Endothelial cell of umbilical vein (primary cell): ENCODE data around the gene PIK3R6. TPM values are rescaled to one million over a fixed set of nuclear protein-coding genes. Genes with fewer than 3 reads are reported as not detected.

Source experiments
- BruUV-seq: library from RNA; stranded (reverse); fragments of 400-500 nt; replicated peaks from 2 replicates; lab custom pipeline; 2021; lab: Mats Ljungman, UMichigan
- CTCF ChIA-PET: fragments of 300-600, 350-600 bp; sonication (Branson Sonifier 250); formaldehyde crosslinking; loops from one replicate; lab custom pipeline; 2021; ENCODE audit warnings: antibody characterized with exemption, inconsistent platforms; lab: Charles Lee
- POLR2A ChIA-PET: fragments of 300-600, 350-600 bp; sonication (Branson Sonifier 250); formaldehyde crosslinking; loops from one replicate; lab custom pipeline; 2021; ENCODE audit warnings: antibody characterized with exemption, inconsistent platforms; lab: Charles Lee
- DNase-seq: peaks from one replicate; pipeline ENCODE4 v3.0.0-alpha.2; 2011; ENCODE audit warnings: low read depth, low spot score
- FAIRE-seq: peaks from 2 replicates; lab custom pipeline; 2011; peaks lifted over from hg19 to GRCh38; lab: Jason Lieb, UNC
- H2AFZ ChIP-seq: 2 replicates; pipeline ENCODE4 v1.6.0; 2012; ENCODE audit warnings: low read depth, low read length, control low read depth, inconsistent platforms
- H3K27ac ChIP-seq: 2 replicates; pipeline ENCODE4 v1.5.1; 2011; ENCODE audit warnings: low read depth, mild to moderate bottlenecking, control low read depth, low read length, moderate library complexity; ENCODE audit not compliant: insufficient read depth
- H3K27me3 ChIP-seq, 2 experiments: 2 replicates each; pipeline versions ENCODE4 v1.6.0 to v1.6.1; 2011; ENCODE audit warnings: low read length in 2 of 2, mixed read lengths in 1 of 2; ENCODE audit not compliant: control insufficient read depth in 2 of 2, insufficient read depth in 2 of 2
- H3K36me3 ChIP-seq, 2 experiments: 2 replicates in 1 of 2; 3 replicates in 1 of 2; pipeline ENCODE4 v1.5.1; 2011; ENCODE audit warnings: low read length in 2 of 2, mild to moderate bottlenecking in 1 of 2, moderate library complexity in 1 of 2; ENCODE audit not compliant: control insufficient read depth in 2 of 2, insufficient read depth in 2 of 2; ENCODE audit errors: extremely low read depth in 1 of 2
- H3K4me1 ChIP-seq: 3 replicates; pipeline ENCODE4 v1.5.1; 2011; ENCODE audit warnings: mild to moderate bottlenecking, low read length; ENCODE audit not compliant: control insufficient read depth, insufficient read depth; ENCODE audit errors: extremely low read depth
- H3K4me2 ChIP-seq: 2 replicates; pipeline ENCODE4 v1.6.1; 2011; ENCODE audit warnings: low read length, control low read depth, mixed read lengths; ENCODE audit not compliant: insufficient read depth
- H3K4me3 ChIP-seq, 3 experiments: fragments of 200-600 bp in 1 of 3; sonication (generic), shearing (Covaris generic) in 1 of 3; replicated peaks in 1 of 3; 2 replicates each; pipeline ENCODE4 v1.5.1; 2011 to 2016; ENCODE audit warnings: control low read depth in 3 of 3, low read length in 3 of 3, mild to moderate bottlenecking in 2 of 3, inconsistent platforms in 1 of 3, low read depth in 1 of 3, moderate library complexity in 1 of 3; ENCODE audit not compliant: insufficient read depth in 1 of 3
- H3K79me2 ChIP-seq: 2 replicates; pipeline ENCODE4 v1.6.0; 2012; ENCODE audit warnings: low read length, inconsistent platforms; ENCODE audit not compliant: control insufficient read depth, insufficient read depth
- H3K9ac ChIP-seq: replicated peaks from 2 replicates; pipeline ENCODE3; 2011; ENCODE audit warnings: low read length, control low read depth; ENCODE audit not compliant: insufficient read depth; ENCODE audit errors: extremely low read depth
- H3K9me1 ChIP-seq: replicated peaks from 3 replicates; pipeline ENCODE4 v1.6.0; 2011; ENCODE audit warnings: mild to moderate bottlenecking, low read length; ENCODE audit not compliant: control insufficient read depth, insufficient read depth; ENCODE audit errors: extremely low read depth
- H3K9me3 ChIP-seq: replicated peaks from 2 replicates; pipeline ENCODE4 v1.5.1; 2012; ENCODE audit warnings: low read length, inconsistent platforms; ENCODE audit not compliant: control insufficient read depth, insufficient read depth
- H4K20me1 ChIP-seq: replicated peaks from 2 replicates; pipeline ENCODE3; 2011; ENCODE audit warnings: mild to moderate bottlenecking, low read length; ENCODE audit not compliant: control insufficient read depth, insufficient read depth; ENCODE audit errors: extremely low read depth
- CTCF ChIP-seq, 2 donors: IDR thresholded peaks; 1 replicate in 1 of 2; 2 replicates in 1 of 2; pipeline ENCODE4 v1.5.1; 2011; ENCODE audit warnings: low read length in 2 of 2, mild to moderate bottlenecking in 2 of 2, moderate library complexity in 2 of 2, control low read depth in 1 of 2, inconsistent platforms in 1 of 2, low read depth in 1 of 2; ENCODE audit not compliant: insufficient read depth in 1 of 2; ENCODE audit errors: extremely low read depth in 1 of 2
- EZH2 ChIP-seq: IDR thresholded peaks from 2 replicates; pipeline ENCODE4 v1.6.1; 2012; ENCODE audit warnings: borderline replicate concordance, low read depth, mild to moderate bottlenecking, moderate library complexity, low read length, inconsistent platforms; ENCODE audit not compliant: severe bottlenecking
- FOS ChIP-seq: IDR thresholded peaks from 2 replicates; pipeline ENCODE4 v1.6.1; 2011; ENCODE audit warnings: mild to moderate bottlenecking, low read length, moderate library complexity, borderline replicate concordance; ENCODE audit not compliant: insufficient read depth
- GATA2 ChIP-seq: IDR thresholded peaks from 2 replicates; pipeline ENCODE4 v1.7.0; 2011; ENCODE audit warnings: low read depth, mild to moderate bottlenecking, moderate library complexity, mixed read lengths, low read length; ENCODE audit not compliant: insufficient read length, insufficient read depth
- JUN ChIP-seq: IDR thresholded peaks from 2 replicates; pipeline ENCODE4 v1.6.1; 2011; ENCODE audit warnings: borderline replicate concordance, low read depth; ENCODE audit not compliant: insufficient read length, insufficient read depth
- MAX ChIP-seq: IDR thresholded peaks from 2 replicates; pipeline ENCODE4 v1.6.1; 2011; ENCODE audit not compliant: insufficient read depth, insufficient read length
- MYC ChIP-seq: IDR thresholded peaks from one replicate; pipeline ENCODE4 v1.6.1; 2011; ENCODE audit warnings: mild to moderate bottlenecking, low read depth, low read length
- POLR2A ChIP-seq: IDR thresholded peaks from 2 replicates; pipeline ENCODE4 v1.6.1; 2012; ENCODE audit warnings: low read depth, mild to moderate bottlenecking, control low read depth, low read length
- POLR2AphosphoS5 ChIP-seq: IDR thresholded peaks from 2 replicates; pipeline ENCODE4 v1.6.1; 2012; ENCODE audit warnings: low read depth, mild to moderate bottlenecking, control low read depth, low read length, moderate library complexity; ENCODE audit not compliant: insufficient read depth
- dilution Hi-C: fragments of 300-500 bp; cut with MboI; formaldehyde crosslinking; loops from one replicate; pipeline ENCODE4 v1.15.0; 2019; ENCODE audit warnings: low sequenced_read_pairs; ENCODE audit not compliant: extremely low pct_ligation_motif_present
- intact Hi-C: fragments of 100-400 bp; cut with micrococcal nuclease; formaldehyde crosslinking; loops from one replicate; pipeline ENCODE4 v1.10.0; 2022
- polyA plus RNA-seq, 4 experiments: library from polyadenylated mRNA; depleted of rRNA in 3 of 4; stranded (reverse) in 3 of 4; unstranded in 1 of 4; fragments of >200 nt; gene quantifications; 2 replicates each; pipeline versions ENCODE4 v1.2.1 to v1.2.3, GENCODE V29; 2011 to 2012; ENCODE audit warnings: missing spikeins in 1 of 4
- total RNA-seq: library from RNA; stranded (reverse); gene quantifications from 2 replicates; pipeline ENCODE4 v1.2.3, GENCODE V29; 2021

The PIK3R6 gene
- total and polyA plus RNA-seq, 2 donors (not counting 3 experiments of a cell fraction or from before 2014, with no cell fraction given) = not detected

GRCh38 chr17:8877984-8878383 is 10.5 kb upstream of the PIK3R6 start:
- Histone ChIP-seq H3K9me1 (no peaks in the 10 kb centered on the region), H2AFZ (no peak overlapping the region), H3K4me2 (no peak overlapping the region), H3K4me1 (no peaks in the 10 kb centered on the region), H3K36me3 (no peaks in the 10 kb centered on the region), H3K9ac (no peak overlapping the region), H3K79me2 (no peaks in the 10 kb centered on the region), H3K27me3 (peaks cover 0 to 4% of the 10 kb centered on the region in 2 experiments), H3K4me3 (no peak overlapping the region), H3K9me3 (no peaks in the 10 kb centered on the region), H4K20me1 (no peaks in the 10 kb centered on the region), H3K27ac (no peak overlapping the region)
- DNase-seq = no peak
- CTCF ChIA-PET = no interaction called here
- TF ChIP-seq MYC (no peak), POLR2A (no peak), JUN (no peak), GATA2 (no peak), MAX (no peak), CTCF (IDR thresholded peaks at IDR 0.05; ENCODE audit: extremely low read depth in 1 of 2, insufficient read depth in 1 of 2, low read depth in 1 of 2, low read length in 2 of 2) (no peak), EZH2 (no peak), FOS (no peak), POLR2AphosphoS5 (no peak)
- POLR2A ChIA-PET = no interaction called here
- intact Hi-C loops = no loop called here
- dilution Hi-C loops = no loop called here
- no peak for FAIRE-seq
- BruUV-seq = no TSS peak
